ENCODE measurements around the gene EML4.

EML4 gene

GRCh38 chr2:42224422-42225067, 55.4 kb downstream of the EML4 start:
- H3K27ac ChIP-seq (replicated peaks), result no peak overlapping the region
- H3K27me3 ChIP-seq (ENCODE audit: insufficient read depth, poor library complexity, severe bottlenecking), result no peaks in the 10 kb centered on the region
- H3K4me3 ChIP-seq (replicated peaks; ENCODE audit: insufficient read depth, low read length), result no peak overlapping the region
- TF ChIP-seq POLR2AphosphoS5 (IDR thresholded peaks at IDR 0.05; ENCODE audit: low read depth) (no peak), REST (IDR thresholded peaks at IDR 0.05; ENCODE audit: insufficient replicate concordance, low read depth) (no peak), CTCF (IDR thresholded peaks at IDR 0.05; ENCODE audit: insufficient read depth, low read length) (no peak), SPI1 (IDR thresholded peaks at IDR 0.05; ENCODE audit: borderline replicate concordance, low read depth) (no peak), GABPA (IDR thresholded peaks at IDR 0.05; ENCODE audit: low read depth) (no peak)
- DNase-seq (ENCODE audit: low read depth in 1 of 2, low spot score in 1 of 2), result no peak

GRCh38 chr2:42225573-42225972, 56.4 kb downstream of the EML4 start:
- H3K4me3 ChIP-seq (replicated peaks; ENCODE audit: insufficient read depth, low read length), result no peak overlapping the region

More at GRCh38 chr2:42225573-42225972, 56.4 kb downstream of the EML4 start:
- no peak overlapping the region for H3K27ac ChIP-seq (replicated peaks)
- H3K27me3 ChIP-seq (ENCODE audit: insufficient read depth, poor library complexity, severe bottlenecking), result no peaks in the 10 kb centered on the region
- DNase-seq (ENCODE audit: low read depth in 1 of 2, low spot score in 1 of 2), result no peak
- TF ChIP-seq CTCF (IDR thresholded peaks at IDR 0.05; ENCODE audit: insufficient read depth, low read length) (no peak), GABPA (IDR thresholded peaks at IDR 0.05; ENCODE audit: low read depth) (no peak), POLR2AphosphoS5 (IDR thresholded peaks at IDR 0.05; ENCODE audit: low read depth) (no peak), REST (IDR thresholded peaks at IDR 0.05; ENCODE audit: insufficient replicate concordance, low read depth) (no peak), SPI1 (IDR thresholded peaks at IDR 0.05; ENCODE audit: borderline replicate concordance, low read depth) (no peak)
